ENCODE results near the gene KISS1R. TPM values are rescaled to one million over a fixed set of nuclear protein-coding genes. Genes with fewer than 3 reads are reported as not detected.

KISS1R gene
- total and polyA plus RNA-seq, 2 experiments from 2014 or later, result 1.3 to 2.1 TPM

DNA sequence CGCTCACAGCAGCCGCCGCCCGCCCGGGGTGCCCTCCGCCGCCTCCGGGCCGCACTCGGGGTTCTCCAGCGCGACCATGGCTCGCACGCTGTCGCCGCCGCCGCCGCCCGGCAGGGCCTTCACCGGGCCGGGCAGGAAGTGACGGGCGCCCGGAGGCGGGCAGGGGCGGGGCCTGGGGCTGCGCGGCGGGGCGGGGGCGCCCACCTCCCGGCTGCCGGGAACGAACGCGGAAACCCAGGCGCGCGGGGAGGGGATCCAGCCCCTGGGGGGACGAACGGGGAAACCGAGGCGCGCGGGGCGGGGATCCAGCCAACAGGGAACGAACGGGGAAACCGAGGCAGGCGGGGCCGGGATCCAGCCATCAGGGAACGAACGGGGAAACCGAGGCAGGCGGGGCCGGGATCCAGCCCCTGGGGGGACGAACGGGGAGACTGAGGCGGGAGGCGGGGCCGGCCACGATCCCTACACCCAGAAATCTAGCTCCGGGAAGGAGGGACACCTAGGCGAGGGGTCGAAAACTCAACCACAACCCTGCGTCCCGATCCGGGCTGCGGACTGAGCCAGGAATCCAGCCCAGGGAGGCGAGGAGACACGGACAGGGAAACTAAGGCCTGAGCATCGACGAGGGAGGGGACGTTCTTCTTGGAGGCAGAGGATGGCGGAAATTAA is 3.9 kb upstream of the KISS1R start, which contains the start of gene R3HDM4:
TSS of gene R3HDM4 (minus strand) at position 140 of the 669 bp plus-strand sequence. CDS start at position 78, 62 bp downstream.
- Histone ChIP-seq H3K9me2 (replicated peaks; ENCODE audit: insufficient read depth) (no peaks in the 10 kb centered on the region), H2AFZ (peak within 1 kb of the TSS; percentile 98), H3K4me2 (peak within 1 kb of the TSS; percentile 99), H3K79me2 (peaks cover 46% of the 10 kb centered on the region), H3K27ac (peak within 1 kb of the TSS; percentile 96), H3K36me3 (replicated peaks; ENCODE audit: insufficient read depth, low read depth) (no peaks in the 10 kb centered on the region), H3K27me3 (peaks cover 16% of the 10 kb centered on the region), H3K4me3 (peak within 1 kb of the TSS; percentile 91), H4K20me1 (ENCODE audit: insufficient read depth, poor library complexity, severe bottlenecking) (no peaks in the 10 kb centered on the region), H3K4me1 (ENCODE audit: insufficient read depth) (peaks cover 21% of the 10 kb centered on the region), H3K9me3 (ENCODE audit: low read depth) (no peaks in the 10 kb centered on the region)
- WGBS (ENCODE audit: low lambda C conversion rate, missing lambda C conversion rate), result 2% methylated on average over 18 of the region's 76 CpGs
- peak; percentile 91 for DNase-seq (ENCODE audit: low spot score)
- no peak for TF ChIP-seq EZH2phosphoT487 (IDR thresholded peaks at IDR 0.05; ENCODE audit: low read depth, severe bottlenecking, unreplicated experiment)
- TF ChIP-seq EZH2 (IDR thresholded peaks at IDR 0.05; ENCODE audit: borderline replicate concordance), result no peak
- TF ChIP-seq, protein P1, sequence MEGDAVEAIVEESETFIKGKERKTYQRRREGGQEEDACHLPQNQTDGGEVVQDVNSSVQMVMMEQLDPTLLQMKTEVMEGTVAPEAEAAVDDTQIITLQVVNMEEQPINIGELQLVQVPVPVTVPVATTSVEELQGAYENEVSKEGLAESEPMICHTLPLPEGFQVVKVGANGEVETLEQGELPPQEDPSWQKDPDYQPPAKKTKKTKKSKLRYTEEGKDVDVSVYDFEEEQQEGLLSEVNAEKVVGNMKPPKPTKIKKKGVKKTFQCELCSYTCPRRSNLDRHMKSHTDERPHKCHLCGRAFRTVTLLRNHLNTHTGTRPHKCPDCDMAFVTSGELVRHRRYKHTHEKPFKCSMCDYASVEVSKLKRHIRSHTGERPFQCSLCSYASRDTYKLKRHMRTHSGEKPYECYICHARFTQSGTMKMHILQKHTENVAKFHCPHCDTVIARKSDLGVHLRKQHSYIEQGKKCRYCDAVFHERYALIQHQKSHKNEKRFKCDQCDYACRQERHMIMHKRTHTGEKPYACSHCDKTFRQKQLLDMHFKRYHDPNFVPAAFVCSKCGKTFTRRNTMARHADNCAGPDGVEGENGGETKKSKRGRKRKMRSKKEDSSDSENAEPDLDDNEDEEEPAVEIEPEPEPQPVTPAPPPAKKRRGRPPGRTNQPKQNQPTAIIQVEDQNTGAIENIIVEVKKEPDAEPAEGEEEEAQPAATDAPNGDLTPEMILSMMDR (IDR thresholded peaks at IDR 0.05; ENCODE audit: poor library complexity), result no peak

DNA sequence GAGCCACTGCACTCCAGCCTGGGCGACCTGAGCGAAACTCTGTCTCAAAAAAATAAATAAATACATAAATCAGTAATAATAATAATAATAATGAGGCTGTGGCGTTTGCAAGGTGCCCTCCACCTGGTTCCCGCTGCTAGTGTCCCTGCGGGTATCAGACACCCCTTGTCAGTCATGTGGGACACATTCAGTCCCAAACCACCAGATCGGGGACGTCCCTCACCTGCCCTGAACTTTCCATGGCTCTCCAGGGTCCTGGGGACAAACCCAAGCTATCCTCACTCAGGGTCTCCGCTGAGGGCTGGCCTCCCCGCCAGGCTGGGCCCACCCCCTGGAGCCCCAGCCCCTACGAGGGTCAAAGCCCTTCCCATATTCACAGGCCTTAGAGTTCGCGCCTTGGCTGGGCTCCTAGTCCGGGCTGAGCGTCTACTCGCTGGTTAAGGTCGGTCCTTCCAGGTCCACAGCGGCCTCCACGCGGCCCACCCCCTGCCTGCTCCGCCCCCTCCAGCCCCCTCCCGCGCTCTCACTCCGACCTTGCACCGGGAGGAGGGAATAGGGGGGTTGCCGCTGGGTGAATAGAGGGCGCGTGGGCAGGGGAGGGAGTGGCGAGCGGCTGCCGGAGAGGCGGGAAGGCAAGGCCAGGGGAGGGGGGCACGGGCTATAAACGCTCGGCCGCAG is 349 bp upstream of the KISS1R start:
- no peak overlapping the region for H3K27ac ChIP-seq
- peaks cover 15% of the 10 kb centered on the region for H3K79me2 ChIP-seq
- no peak overlapping the region for H3K4me3 ChIP-seq
- H3K36me3 ChIP-seq (replicated peaks; ENCODE audit: insufficient read depth, low read depth), result no peaks in the 10 kb centered on the region
- peaks cover 34% of the 10 kb centered on the region for H3K27me3 ChIP-seq
- no peaks in the 10 kb centered on the region for H3K9me3 ChIP-seq (ENCODE audit: low read depth)
- no peaks in the 10 kb centered on the region for H3K9me2 ChIP-seq (replicated peaks; ENCODE audit: insufficient read depth)
- H3K4me1 ChIP-seq (ENCODE audit: insufficient read depth), result peaks cover 31% of the 10 kb centered on the region
- no peak for TF ChIP-seq EZH2phosphoT487 (IDR thresholded peaks at IDR 0.05; ENCODE audit: low read depth, severe bottlenecking, unreplicated experiment)
- TF ChIP-seq, protein P1 (IDR thresholded peaks at IDR 0.05; ENCODE audit: poor library complexity), result no peak
- no peak for TF ChIP-seq EZH2 (IDR thresholded peaks at IDR 0.05; ENCODE audit: borderline replicate concordance)
- H4K20me1 ChIP-seq (ENCODE audit: insufficient read depth, poor library complexity, severe bottlenecking), result no peaks in the 10 kb centered on the region
- H3K4me2 ChIP-seq, result peak overlapping the region; percentile 94
- DNase-seq (ENCODE audit: low spot score), result peak; percentile 74
- 27% methylated on average over 18 of the region's 35 CpGs for WGBS (ENCODE audit: low lambda C conversion rate, missing lambda C conversion rate)
- H2AFZ ChIP-seq, result no peak overlapping the region

DNA sequence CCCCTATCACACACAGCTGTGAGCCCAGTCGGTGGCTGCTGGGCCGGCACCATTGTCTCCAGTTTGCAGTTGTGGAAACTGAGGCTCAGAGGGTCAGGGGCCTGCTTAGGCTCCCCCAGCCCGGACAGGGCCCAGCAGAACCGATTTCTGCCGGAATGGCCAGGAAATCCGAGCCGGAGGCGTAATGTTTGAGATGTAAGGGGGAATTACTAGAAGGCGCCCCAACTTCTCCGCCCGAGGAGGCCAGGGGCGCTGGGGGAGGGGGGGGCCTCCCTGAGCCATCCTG is 962 bp downstream of the KISS1R start:
- Histone ChIP-seq H2AFZ (no peak overlapping the region), H3K9me3 (ENCODE audit: low read depth) (no peaks in the 10 kb centered on the region), H3K4me3 (no peak overlapping the region), H3K9me2 (replicated peaks; ENCODE audit: insufficient read depth) (no peaks in the 10 kb centered on the region), H3K27me3 (peaks cover 34% of the 10 kb centered on the region), H3K27ac (no peak overlapping the region), H4K20me1 (ENCODE audit: insufficient read depth, poor library complexity, severe bottlenecking) (no peaks in the 10 kb centered on the region), H3K4me1 (ENCODE audit: insufficient read depth) (peaks cover 31% of the 10 kb centered on the region), H3K79me2 (peaks cover 12% of the 10 kb centered on the region), H3K4me2 (peak overlapping the region; percentile 94), H3K36me3 (replicated peaks; ENCODE audit: insufficient read depth, low read depth) (no peaks in the 10 kb centered on the region)
- TF ChIP-seq EZH2 (IDR thresholded peaks at IDR 0.05; ENCODE audit: borderline replicate concordance) (peak; percentile 39), EZH2phosphoT487 (IDR thresholded peaks at IDR 0.05; ENCODE audit: low read depth, severe bottlenecking, unreplicated experiment) (peak; percentile 17)
- TF ChIP-seq, protein P1 (IDR thresholded peaks at IDR 0.05; ENCODE audit: poor library complexity), result no peak
- WGBS (ENCODE audit: low lambda C conversion rate, missing lambda C conversion rate), result 9% methylated on average over 11 of the region's 12 CpGs
- DNase-seq (ENCODE audit: low spot score), result no peak

Measured in hepatocyte (in vitro differentiated cells).